Kidney epithelial cell (primary cell): ENCODE results near the gene ZNF525. TPM values are rescaled to one million over a fixed set of nuclear protein-coding genes. Genes with fewer than 3 reads are reported as not detected.

Experiments used
- DNase-seq: peaks from one replicate; pipeline ENCODE4 v3.0.0-alpha.2; 2010; ENCODE audit warnings: low read depth
- H3K27me3 ChIP-seq: 2 replicates; pipeline ENCODE4 v1.6.0; 2011; ENCODE audit warnings: low read length; ENCODE audit not compliant: control insufficient read depth, insufficient read depth
- H3K36me3 ChIP-seq: 2 replicates; pipeline ENCODE4 v1.5.1; 2011; ENCODE audit warnings: low read length; ENCODE audit not compliant: control insufficient read depth, insufficient read depth
- H3K4me3 ChIP-seq: 2 replicates; pipeline ENCODE4 v1.5.1; 2011; ENCODE audit warnings: low read depth, mild to moderate bottlenecking, control low read depth, low read length
- CTCF ChIP-seq: IDR thresholded peaks from 2 replicates; pipeline ENCODE4 v1.5.1; 2011; ENCODE audit warnings: mild to moderate bottlenecking, moderate library complexity, low read length, control low read depth, inconsistent platforms; ENCODE audit not compliant: insufficient read depth, poor library complexity, severe bottlenecking
- total RNA-seq: library from RNA; depleted of rRNA; stranded (reverse); fragments of >200 nt; gene quantifications from 2 replicates; pipeline ENCODE4 v1.2.3, GENCODE V29; 2015

The ZNF525 gene
- total RNA-seq, 1 donor from 2014 or later = 11.4 TPM

- Histone ChIP-seq H3K4me3 (no peak overlapping the region), H3K36me3 (no peaks in the 10 kb centered on the region), H3K27me3 (no peaks in the 10 kb centered on the region)
- DNase-seq = no peak
- TF ChIP-seq CTCF = no peak
Measured at GRCh38 chr19:53374743-53375142, 9.2 kb downstream of the ZNF525 start.

- Histone ChIP-seq H3K27me3 (no peaks in the 10 kb centered on the region), H3K4me3 (no peak overlapping the region), H3K36me3 (no peaks in the 10 kb centered on the region)
- DNase-seq = no peak
- TF ChIP-seq CTCF = no peak
Measured at GRCh38 chr19:53381376-53381775, 15.9 kb downstream of the ZNF525 start.

GRCh38 chr19:53388168-53388567, 22.7 kb downstream of the ZNF525 start:
- Histone ChIP-seq H3K36me3 (no peaks in the 10 kb centered on the region), H3K27me3 (no peaks in the 10 kb centered on the region), H3K4me3 (no peak overlapping the region)
- no peak for TF ChIP-seq CTCF
- DNase-seq = no peak

- Histone ChIP-seq H3K36me3 (no peaks in the 10 kb centered on the region), H3K4me3 (no peak overlapping the region), H3K27me3 (no peaks in the 10 kb centered on the region)
- no peak for DNase-seq
- TF ChIP-seq CTCF = no peak
Measured at GRCh38 chr19:53388904-53389303, 23.4 kb downstream of the ZNF525 start.

GRCh38 chr19:53389571-53389970, 24.1 kb downstream of the ZNF525 start:
- no peaks in the 10 kb centered on the region for H3K36me3 ChIP-seq
- TF ChIP-seq CTCF = no peak
- no peak for DNase-seq
- H3K27me3 ChIP-seq = no peaks in the 10 kb centered on the region
- H3K4me3 ChIP-seq = no peak overlapping the region

- H3K36me3 ChIP-seq = no peaks in the 10 kb centered on the region
- no peak for TF ChIP-seq CTCF
Measured at GRCh38 chr19:53389978-53390377, 24.5 kb downstream of the ZNF525 start.

More at GRCh38 chr19:53389978-53390377, 24.5 kb downstream of the ZNF525 start:
- Histone ChIP-seq H3K4me3 (no peak overlapping the region), H3K27me3 (no peaks in the 10 kb centered on the region)
- DNase-seq = no peak
